CD4-positive, alpha-beta T cell (primary cell): Measurements from ENCODE around the gene AK8. TPM values are rescaled to one million over a fixed set of nuclear protein-coding genes. Genes with fewer than 3 reads are reported as not detected.

Experiments used
- ATAC-seq: fragments of 200-7000 bp; cut with Tn5 transposase; one replicate; pipeline ENCODE4 v1.10.0; 2022; ENCODE audit warnings: mild to moderate bottlenecking; ENCODE audit not compliant: poor library complexity
- CTCF ChIA-PET: fragments of 350-600 bp; sonication (Branson Sonifier 250); formaldehyde crosslinking; loops from one replicate; lab custom pipeline; 2021; ENCODE audit warnings: antibody characterized with exemption, inconsistent platforms; lab: Charles Lee
- POLR2A ChIA-PET: fragments of 350-600 bp; sonication (Branson Sonifier 250); formaldehyde crosslinking; loops from one replicate; lab custom pipeline; 2021; ENCODE audit warnings: antibody characterized with exemption, inconsistent platforms; lab: Charles Lee
- DNase-seq, 14 experiments: peaks; one replicate each; pipeline ENCODE4 v3.0.0-alpha.2; 2013 to 2020; ENCODE audit warnings: mixed read lengths in 2 of 14
- H3K27ac ChIP-seq, 2 donors: one replicate each; pipeline versions ENCODE4 v1.5.1 to v1.7.0; 2013; ENCODE audit warnings: low read length in 2 of 2, low read depth in 1 of 2, mild to moderate bottlenecking in 1 of 2
- H3K27me3 ChIP-seq, 2 experiments: 1 replicate in 1 of 2; 2 replicates in 1 of 2; pipeline versions ENCODE4 v1.6.1 to v1.7.0; 2013; ENCODE audit warnings: low read length in 2 of 2, control low read depth in 1 of 2, mild to moderate bottlenecking in 1 of 2, moderate library complexity in 1 of 2; ENCODE audit not compliant: insufficient read depth in 2 of 2, control insufficient read depth in 1 of 2
- H3K36me3 ChIP-seq: one replicate; pipeline ENCODE4 v1.6.1; 2013; ENCODE audit warnings: low read length, control low read depth; ENCODE audit not compliant: insufficient read depth
- H3K4me1 ChIP-seq: one replicate; pipeline ENCODE4 v1.6.1; 2013; ENCODE audit warnings: low read length, control low read depth; ENCODE audit not compliant: insufficient read depth
- H3K4me3 ChIP-seq: one replicate; pipeline ENCODE4 v1.5.1; 2013; ENCODE audit warnings: mild to moderate bottlenecking, low read length, moderate library complexity
- H3K9me3 ChIP-seq, 2 experiments: 1 replicate in 1 of 2; 2 replicates in 1 of 2; pipeline versions ENCODE4 v1.6.1 to v1.7.0; 2013; ENCODE audit warnings: low read length in 2 of 2, mild to moderate bottlenecking in 2 of 2, control low read depth in 1 of 2, moderate library complexity in 1 of 2; ENCODE audit not compliant: control insufficient read depth in 1 of 2, insufficient read depth in 1 of 2
- H3K27ac Mint-ChIP-seq: one replicate; pipeline ENCODE4 v1.8.0; 2020; ENCODE audit warnings: mixed read lengths
- H3K27me3 Mint-ChIP-seq: one replicate; pipeline ENCODE4 v1.8.0; 2021; ENCODE audit warnings: mixed read lengths
- H3K36me3 Mint-ChIP-seq: one replicate; pipeline ENCODE4 v1.8.0; 2021; ENCODE audit warnings: low read depth, mixed read lengths
- H3K4me1 Mint-ChIP-seq: one replicate; pipeline ENCODE4 v1.8.0; 2021; ENCODE audit warnings: low read depth, mixed read lengths
- H3K4me3 Mint-ChIP-seq: one replicate; pipeline ENCODE4 v1.8.0; 2020; ENCODE audit warnings: mild to moderate bottlenecking, mixed read lengths
- H3K9me3 Mint-ChIP-seq: one replicate; pipeline ENCODE4 v1.8.0; 2020; ENCODE audit warnings: mixed read lengths
- CTCF ChIP-seq: fragments of 200-600 bp; IDR thresholded peaks from one replicate; pipeline ENCODE4 v1.8.0; 2022; ENCODE audit warnings: antibody characterized with exemption, mild to moderate bottlenecking
- intact Hi-C, 2 experiments: fragments of 100-400 bp; cut with DNase I in 1 of 2; cut with micrococcal nuclease in 1 of 2; formaldehyde crosslinking; loops; one replicate each; pipeline versions ENCODE4 v1.15.1 to v1.9.0; 2023 to 2025; cut with DNase I, micrococcal nuclease
- total RNA-seq, 174 experiments: library from RNA in 2 of 174; stranded (reverse) in 2 of 174; gene quantifications; one replicate each; pipeline ENCODE4 v1.2.3 and lab custom pipeline; 2021 to 2026

Gene AK8
- total RNA-seq, 2 experiments from 2014 or later = not detected

DNA sequence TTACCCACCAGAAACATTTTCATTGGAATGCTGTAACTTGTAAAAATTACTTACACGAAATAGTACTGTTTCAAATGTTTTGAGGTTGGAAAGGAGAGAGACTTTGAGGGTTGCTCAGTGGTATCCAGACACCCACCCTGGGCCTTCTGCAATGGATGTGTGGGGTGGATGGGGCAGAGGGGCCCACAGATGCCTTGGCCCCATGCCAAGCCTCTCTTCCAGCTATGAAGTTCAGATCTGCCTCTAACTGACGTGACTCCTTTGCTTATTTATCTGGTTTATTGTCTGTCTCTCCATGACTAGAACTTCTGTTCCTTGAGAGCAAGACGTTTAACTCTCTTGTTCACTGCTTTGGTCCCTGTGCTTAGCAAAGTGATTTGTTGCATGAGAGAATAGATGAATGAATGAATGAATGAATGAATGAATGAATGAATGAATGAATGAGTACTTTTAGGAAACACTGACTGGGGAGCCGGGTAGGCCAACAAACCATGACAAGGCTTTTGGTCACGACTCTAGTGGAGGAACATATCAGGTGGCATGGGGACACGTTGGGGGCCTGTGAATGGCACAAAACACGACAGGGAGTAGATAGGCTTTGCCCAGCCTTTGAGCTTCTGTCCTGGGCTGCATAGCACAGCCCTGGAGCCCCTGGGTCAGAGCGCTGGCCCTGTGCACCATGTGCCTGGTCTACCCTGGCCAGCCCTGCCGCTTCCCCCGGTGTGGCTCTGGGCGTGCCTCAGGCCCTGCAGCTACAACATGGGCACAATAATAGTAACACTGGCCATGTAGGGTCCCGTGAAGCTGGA lies 31.8 kb downstream of the AK8 start:
- Histone ChIP-seq H3K36me3 (no peaks in the 10 kb centered on the region), H3K9me3 (no peaks in the 10 kb centered on the region), H3K27me3 (no peaks in the 10 kb centered on the region), H3K4me3 (no peak overlapping the region), H3K27ac (no peak overlapping the region), H3K4me1 (peaks cover 15% of the 10 kb centered on the region)
- no peaks in the 10 kb centered on the region for H3K27me3 Mint-ChIP-seq
- no peaks in the 10 kb centered on the region for H3K36me3 Mint-ChIP-seq
- H3K9me3 Mint-ChIP-seq = no peaks in the 10 kb centered on the region
- no peak for TF ChIP-seq CTCF
- ChIA-PET CTCF (no interaction called here), POLR2A (interaction anchor here (0.6 kb wide), 1 partner anchor 712 kb away, joined by 3 read pairs; no protein-coding TSS in a partner anchor)
- intact Hi-C loops = loop anchor here (10.0 kb wide), 2 partner anchors 58 to 128 kb away; partner anchors contain the start of gene GFI1B (in 1 of the 2)
- H3K27ac Mint-ChIP-seq = no peak overlapping the region
- H3K4me1 Mint-ChIP-seq = peaks cover 21% of the 10 kb centered on the region
- ATAC-seq (no peak), DNase-seq (no peak)
- no peak overlapping the region for H3K4me3 Mint-ChIP-seq

- TF ChIP-seq CTCF = no peak
- CTCF ChIA-PET = no interaction called here
- DNase-seq (no peak), ATAC-seq (no peak)
- H3K9me3 Mint-ChIP-seq = no peaks in the 10 kb centered on the region
- no peaks in the 10 kb centered on the region for H3K36me3 Mint-ChIP-seq
- H3K27me3 Mint-ChIP-seq = no peaks in the 10 kb centered on the region
- H3K4me1 ChIP-seq = no peaks in the 10 kb centered on the region
- H3K27ac Mint-ChIP-seq = no peak overlapping the region
- no peak overlapping the region for H3K4me3 Mint-ChIP-seq
- no peaks in the 10 kb centered on the region for H3K36me3 ChIP-seq
- intact Hi-C loops = loop anchor here (10.0 kb wide), 2 partner anchors 62 to 132 kb away; partner anchors contain the start of gene GFI1B (in 1 of the 2)
- no peaks in the 10 kb centered on the region for H3K4me1 Mint-ChIP-seq
- no peaks in the 10 kb centered on the region for H3K27me3 ChIP-seq
- H3K4me3 ChIP-seq = no peak overlapping the region
- H3K9me3 ChIP-seq = no peaks in the 10 kb centered on the region
- no peak overlapping the region for H3K27ac ChIP-seq
- POLR2A ChIA-PET = no interaction called here
Observed at GRCh38 chr9:132842124-132843044, 35.7 kb downstream of the AK8 start.

- CTCF ChIA-PET = no interaction called here
- ATAC-seq (no peak), DNase-seq (no peak)
- Mint-ChIP-seq H3K4me3 (no peak overlapping the region), H3K36me3 (no peaks in the 10 kb centered on the region), H3K27ac (no peak overlapping the region), H3K27me3 (no peaks in the 10 kb centered on the region), H3K4me1 (no peaks in the 10 kb centered on the region), H3K9me3 (no peaks in the 10 kb centered on the region)
- Histone ChIP-seq H3K4me3 (no peak overlapping the region), H3K36me3 (no peaks in the 10 kb centered on the region), H3K27ac (no peak overlapping the region), H3K9me3 (no peaks in the 10 kb centered on the region), H3K27me3 (no peaks in the 10 kb centered on the region), H3K4me1 (no peaks in the 10 kb centered on the region)
- intact Hi-C loops = loop anchor here (10.0 kb wide), 2 partner anchors 64 to 134 kb away; partner anchors contain the start of gene GFI1B (in 1 of the 2)
- no peak for TF ChIP-seq CTCF
- POLR2A ChIA-PET = no interaction called here
Observed at GRCh38 chr9:132840980-132841379, 37.1 kb downstream of the AK8 start.
